Right lung (tissue), 5 donors: ENCODE results near the gene MAP4K4. TPM values are rescaled to one million over a fixed set of nuclear protein-coding genes. Genes with fewer than 3 reads are reported as not detected.
"Not testable (repeated sequence)": the region's sequence is repeated elsewhere in the genome, so short reads cannot be mapped to it uniquely, and the experiment has no call there.

Source experiments
- DNase-seq, 2 donors: peaks; one replicate each; pipeline ENCODE4 v3.0.0-alpha.2; 2013
- polyA plus RNA-seq, 5 donors: library from polyadenylated mRNA; unstranded; fragments of 120-200 nt; gene quantifications; one replicate each; pipeline versions ENCODE4 v1.2.1 to v1.2.3, GENCODE V29; 2013; ENCODE audit warnings: inconsistent platforms in 1 of 5, low replicate concordance in 1 of 5; ENCODE audit not compliant: insufficient read length in 5 of 5, insufficient read depth in 1 of 5

MAP4K4 gene
- polyA plus RNA-seq, 5 donors, result 96.9 to 142 (median 130) TPM

- no peak for DNase-seq
These were observed 44.4 kb downstream of the MAP4K4 start for GRCh38 chr2:101741775-101742520.

DNA sequence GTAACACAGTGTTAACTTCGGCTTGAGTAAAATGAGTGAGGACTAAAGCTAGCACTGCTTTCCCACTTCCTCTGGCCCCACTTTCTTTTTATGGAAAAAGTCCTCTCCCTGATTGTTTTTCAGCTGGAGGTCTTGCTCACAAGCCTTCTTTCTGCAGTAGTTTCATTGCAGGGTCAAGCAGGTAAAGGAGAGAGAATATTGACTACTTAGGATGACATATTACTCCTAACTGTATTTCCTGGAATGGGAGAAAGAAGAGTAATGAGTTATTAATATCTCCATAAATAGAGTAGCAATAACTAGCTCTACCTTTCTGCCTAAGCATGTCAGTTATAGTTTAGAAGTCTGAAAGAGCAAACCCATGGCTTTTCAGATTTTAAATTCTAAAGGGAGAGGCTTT is 45.0 kb downstream of the MAP4K4 start:
- DNase-seq, result no peak

DNA sequence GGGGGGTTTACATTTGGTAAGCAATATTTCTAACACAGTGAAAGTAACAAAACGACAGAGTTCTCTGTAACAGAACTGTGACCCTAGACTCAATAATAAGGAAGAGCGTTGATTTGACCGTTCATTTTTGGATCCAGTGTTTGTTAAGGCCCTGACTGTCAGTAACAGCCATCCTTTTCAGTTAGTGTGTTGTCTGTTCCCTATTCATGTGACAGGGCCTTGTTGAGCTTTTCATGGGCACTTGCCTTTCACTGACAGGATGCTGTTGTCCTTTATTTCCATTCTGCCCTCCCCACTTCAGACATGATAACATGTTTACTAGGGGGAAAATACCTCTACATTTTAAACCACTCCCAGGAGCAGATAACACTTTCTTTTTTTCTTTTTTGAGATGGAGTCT is 45.8 kb downstream of the MAP4K4 start:
- no peak for DNase-seq

- DNase-seq, result no peak
These were observed 47.3 kb downstream of the MAP4K4 start for GRCh38 chr2:101744832-101745231.

- DNase-seq, result no peak
These were observed 48.5 kb downstream of the MAP4K4 start for GRCh38 chr2:101745711-101746694.

- no peak for DNase-seq
These were observed 50.5 kb downstream of the MAP4K4 start for GRCh38 chr2:101748000-101748399.

DNA sequence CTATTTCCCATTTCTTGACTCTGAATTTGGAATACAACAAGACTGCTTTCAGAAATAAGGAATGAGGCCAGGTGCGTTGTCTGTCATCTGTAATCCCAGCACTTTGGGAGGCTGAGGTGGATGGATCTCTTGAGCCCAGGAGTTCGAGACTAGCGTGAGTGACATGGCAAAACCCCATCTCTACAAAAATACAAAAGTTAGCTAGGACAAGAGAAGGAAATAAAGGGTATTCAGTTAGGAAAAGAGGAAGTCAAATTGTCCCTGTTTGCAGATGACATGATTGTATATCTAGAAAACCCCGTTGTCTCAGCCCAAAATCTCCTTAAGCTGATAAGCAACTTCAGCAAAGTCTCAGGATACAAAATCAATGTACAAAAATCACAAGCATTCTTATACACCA is 51.0 kb downstream of the MAP4K4 start:
- not testable (repeated sequence) for DNase-seq

DNA sequence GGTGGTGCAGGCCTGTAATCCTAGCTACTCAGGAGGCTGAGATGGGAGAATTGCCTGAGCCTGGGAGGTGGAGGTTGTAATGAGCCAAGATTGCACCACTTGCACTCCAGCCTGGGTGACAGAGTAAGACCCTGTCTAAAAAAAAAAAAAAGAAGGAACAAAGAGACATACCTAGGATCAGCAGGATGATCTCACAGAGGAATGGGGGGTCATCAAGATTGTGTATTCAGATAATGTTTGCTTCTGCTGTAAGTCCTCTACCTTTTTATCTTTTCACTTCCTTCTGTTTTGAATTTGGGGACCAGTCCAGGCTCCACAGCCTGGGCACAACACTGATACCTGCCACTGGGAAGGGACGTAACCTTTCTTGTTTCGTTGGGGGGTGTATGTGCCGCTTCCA is 53.2 kb downstream of the MAP4K4 start:
- DNase-seq, result no peak

- DNase-seq, result no peak
These were observed 53.8 kb downstream of the MAP4K4 start for GRCh38 chr2:101751276-101751815.

DNA sequence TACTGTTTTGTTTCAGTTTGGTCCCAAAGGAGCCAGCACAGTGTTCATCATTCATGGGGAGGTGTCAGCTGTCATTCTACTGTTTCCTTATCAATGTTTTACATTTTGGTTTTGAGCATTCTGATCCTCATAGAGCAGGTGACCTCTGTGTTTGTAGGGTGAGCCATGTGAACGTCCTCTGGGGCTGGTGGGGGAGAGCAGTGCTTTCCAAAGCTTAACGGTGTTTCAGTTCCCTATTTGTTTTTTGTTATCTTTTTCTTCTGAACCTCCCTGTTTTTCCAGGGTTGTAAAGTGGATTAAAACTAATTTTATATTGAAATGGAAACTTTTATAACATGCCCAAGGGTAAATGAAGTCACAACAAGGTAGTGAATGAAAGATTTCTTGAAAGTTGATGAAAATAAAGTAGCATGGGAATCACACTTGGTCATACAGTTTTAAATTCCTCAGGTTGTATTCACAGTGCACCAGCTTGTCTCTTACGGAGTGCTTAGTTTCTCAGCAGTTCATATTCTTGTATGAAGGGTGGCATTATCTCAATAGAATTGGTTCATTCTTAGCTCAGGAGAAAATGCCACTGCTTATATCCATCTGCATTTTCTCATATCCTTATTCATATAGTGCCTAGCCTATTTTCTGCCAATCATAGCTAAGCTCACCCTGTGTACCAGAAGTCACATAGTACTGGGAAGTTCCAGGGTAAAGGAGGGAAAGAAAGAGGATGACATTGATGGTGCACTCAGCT is 54.5 kb downstream of the MAP4K4 start:
- DNase-seq, result no peak

- no peak for DNase-seq
These were observed 55.5 kb downstream of the MAP4K4 start for GRCh38 chr2:101752716-101753616.

DNA sequence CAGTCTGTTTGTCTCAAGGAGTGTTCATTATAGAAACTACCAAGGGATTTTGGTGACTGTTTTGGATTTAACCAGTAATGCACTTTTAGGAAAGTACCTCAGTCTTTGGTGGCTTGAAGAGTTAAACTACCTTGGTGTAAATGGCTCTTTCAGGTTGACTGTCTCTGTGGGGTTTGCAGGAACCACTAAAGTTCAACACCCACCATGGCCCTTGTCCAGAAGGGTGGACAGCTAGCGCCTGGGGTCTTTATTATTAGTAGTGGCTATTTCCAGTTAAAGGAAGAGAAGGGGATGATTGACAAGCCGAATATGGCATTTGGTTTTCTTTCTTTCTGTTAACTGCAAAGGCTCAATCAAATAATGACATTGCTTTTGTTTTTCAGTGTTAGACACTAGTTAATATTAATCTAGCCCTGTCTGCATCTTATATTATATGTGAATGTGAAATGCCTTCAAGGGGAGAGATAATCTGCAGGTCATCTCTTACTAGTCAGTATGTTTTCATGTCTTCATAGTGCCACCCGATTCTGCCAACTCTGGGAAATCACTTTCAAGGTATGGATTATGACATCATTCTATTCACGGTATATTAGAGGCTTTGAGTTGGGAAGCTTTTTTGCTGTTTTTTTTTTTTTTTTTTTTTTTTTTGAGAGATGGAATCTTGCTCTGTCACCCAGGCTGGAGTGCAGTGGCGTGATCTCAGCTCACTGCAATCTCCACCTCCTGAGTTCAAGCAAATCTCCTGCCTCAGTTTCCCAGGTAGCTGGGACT is 56.4 kb downstream of the MAP4K4 start:
- no peak for DNase-seq

- DNase-seq, result no peak
These were observed 57.1 kb downstream of the MAP4K4 start for GRCh38 chr2:101754618-101755017.

DNA sequence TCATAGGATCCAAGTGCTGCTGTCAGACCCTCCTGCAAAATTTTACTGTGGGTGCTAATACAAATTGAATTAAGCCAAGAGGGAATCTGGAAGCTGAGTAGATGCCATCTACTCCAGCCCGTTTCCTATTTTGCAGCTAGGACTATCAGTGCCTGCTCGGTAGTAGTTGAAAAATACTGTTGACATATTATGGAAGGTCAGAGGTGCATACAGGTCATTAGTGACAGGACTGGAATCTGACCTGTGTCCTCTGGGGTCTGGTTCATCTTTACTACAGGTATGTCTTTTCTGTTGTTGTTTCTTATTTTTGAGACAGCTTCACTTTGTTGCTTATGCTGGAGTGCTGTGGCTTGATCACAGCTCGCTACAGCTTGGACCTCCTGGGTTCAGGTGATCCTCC is 58.8 kb downstream of the MAP4K4 start:
- DNase-seq, result no peak

DNA sequence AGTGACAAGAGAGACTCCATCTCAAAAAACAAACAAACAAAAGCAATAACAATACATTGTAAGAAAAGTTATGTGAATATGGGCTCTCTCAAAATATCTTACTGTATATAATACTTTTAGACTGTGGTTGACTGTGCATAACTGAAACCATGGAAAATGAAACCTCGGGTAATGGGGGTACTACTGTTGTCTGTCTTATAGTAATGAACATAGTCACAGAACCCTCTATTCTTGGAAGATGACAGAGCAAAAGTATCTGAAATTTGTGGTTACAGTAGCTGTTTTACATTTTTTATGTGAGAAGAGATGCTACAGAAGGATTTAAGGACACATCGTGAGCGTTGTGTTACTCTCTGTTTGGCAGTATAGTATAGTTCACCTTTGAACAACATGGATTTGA is 60.5 kb downstream of the MAP4K4 start:
- no peak for DNase-seq

- DNase-seq, result no peak
These were observed 61.7 kb downstream of the MAP4K4 start for GRCh38 chr2:101759162-101759561.

DNA sequence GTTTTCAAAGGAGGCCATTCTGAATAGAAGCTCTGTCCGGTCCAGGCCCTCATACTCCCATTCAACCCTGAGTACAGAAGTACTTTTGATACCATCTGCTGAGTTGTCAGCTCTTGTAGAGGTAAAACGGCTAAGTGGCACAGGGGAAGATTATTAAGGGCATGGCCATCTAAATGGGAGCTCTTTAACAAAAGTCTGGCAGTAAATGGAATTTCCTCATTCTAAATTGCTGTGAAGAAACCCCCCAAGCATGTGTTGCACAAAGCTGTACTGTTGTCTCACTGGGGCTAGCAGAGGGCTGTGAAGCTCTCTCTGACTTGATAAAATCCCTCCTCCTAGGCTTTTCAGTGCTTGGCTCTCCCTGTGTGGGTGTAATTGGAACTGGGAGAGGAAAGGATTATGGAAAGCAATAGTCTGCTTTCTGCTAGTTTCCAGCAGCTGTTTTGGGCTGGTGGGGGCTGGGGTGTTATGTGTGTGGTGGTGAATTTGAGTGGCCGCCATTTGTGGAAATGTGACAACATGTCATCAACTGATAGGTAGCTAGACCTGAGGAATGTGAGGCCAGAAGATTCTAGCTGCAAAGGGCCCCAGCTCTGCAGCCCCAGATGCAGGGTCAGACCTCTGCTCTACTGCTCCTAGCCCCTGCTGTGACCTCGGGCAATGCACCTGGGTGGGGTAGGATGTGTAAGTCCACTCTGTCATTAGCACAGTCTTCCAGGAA is 65.1 kb downstream of the MAP4K4 start:
- no peak for DNase-seq

- no peak for DNase-seq
These were observed 66.2 kb downstream of the MAP4K4 start for GRCh38 chr2:101763496-101764333.
